Chondrocyte (in vitro differentiated cells): ENCODE measurements around the gene CAV1. TPM values are rescaled to one million over a fixed set of nuclear protein-coding genes. Genes with fewer than 3 reads are reported as not detected.

Experiments
- DNase-seq: peaks from one replicate; pipeline ENCODE4 v3.0.0; 2021; ENCODE audit warnings: mixed read lengths, low spot score
- H3K27ac Mint-ChIP-seq: one replicate; pipeline ENCODE4 v1.8.0; 2021; ENCODE audit warnings: mild to moderate bottlenecking, moderate library complexity, mixed read lengths; ENCODE audit not compliant: unreplicated experiment
- H3K27me3 Mint-ChIP-seq: 2 replicates; pipeline ENCODE4 v1.8.0; 2021; ENCODE audit warnings: low read depth, mixed read lengths
- H3K36me3 Mint-ChIP-seq: 2 replicates; pipeline ENCODE4 v1.8.0; 2021; ENCODE audit warnings: low read depth, mixed read lengths
- H3K4me1 Mint-ChIP-seq: 2 replicates; pipeline ENCODE4 v1.8.0; 2021; ENCODE audit warnings: low read depth, mild to moderate bottlenecking, mixed read lengths
- H3K4me3 Mint-ChIP-seq: one replicate; pipeline ENCODE4 v1.8.0; 2021; ENCODE audit warnings: mild to moderate bottlenecking, moderate library complexity, mixed read lengths; ENCODE audit not compliant: unreplicated experiment
- H3K9me3 Mint-ChIP-seq: 2 replicates; pipeline ENCODE4 v1.8.0; 2021; ENCODE audit warnings: low read depth, mixed read lengths
- total RNA-seq: library from RNA; stranded (reverse); gene quantifications from 3 replicates; pipeline ENCODE4 v1.2.1, GENCODE V29; 2021
- TF ChIP-seq, protein P1 (sequence below): fragments of 200-600 bp; sonication (generic); IDR thresholded peaks from 2 replicates; pipeline ENCODE4 v1.5.0; 2021; ENCODE audit warnings: antibody characterized with exemption, mild to moderate bottlenecking, moderate library complexity

Gene CAV1
- total RNA-seq, 1 donor from 2014 or later: 297 TPM

DNA sequence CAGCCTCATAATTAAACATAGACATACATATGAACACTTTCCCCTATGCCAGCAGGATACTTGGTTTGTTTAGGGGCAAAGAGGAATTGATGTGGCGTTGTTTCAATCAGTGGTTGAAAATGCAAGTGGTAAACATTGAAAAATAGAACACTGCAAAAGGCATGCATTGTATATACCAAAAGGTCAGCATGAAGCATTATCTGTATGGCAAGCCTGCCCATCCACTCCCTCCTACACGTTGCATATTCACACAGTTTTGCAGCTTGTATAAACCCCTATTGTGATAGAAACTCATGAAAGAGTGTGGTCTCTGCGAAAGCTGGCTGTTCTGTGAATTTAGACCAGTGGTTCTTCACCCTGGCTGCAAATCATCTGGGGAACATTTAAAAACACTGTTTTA, 17.1 kb downstream of the CAV1 start:
- no peak overlapping the region for H3K4me3 Mint-ChIP-seq
- H3K4me1 Mint-ChIP-seq: peaks cover 58% of the 10 kb centered on the region
- TF ChIP-seq, protein P1, sequence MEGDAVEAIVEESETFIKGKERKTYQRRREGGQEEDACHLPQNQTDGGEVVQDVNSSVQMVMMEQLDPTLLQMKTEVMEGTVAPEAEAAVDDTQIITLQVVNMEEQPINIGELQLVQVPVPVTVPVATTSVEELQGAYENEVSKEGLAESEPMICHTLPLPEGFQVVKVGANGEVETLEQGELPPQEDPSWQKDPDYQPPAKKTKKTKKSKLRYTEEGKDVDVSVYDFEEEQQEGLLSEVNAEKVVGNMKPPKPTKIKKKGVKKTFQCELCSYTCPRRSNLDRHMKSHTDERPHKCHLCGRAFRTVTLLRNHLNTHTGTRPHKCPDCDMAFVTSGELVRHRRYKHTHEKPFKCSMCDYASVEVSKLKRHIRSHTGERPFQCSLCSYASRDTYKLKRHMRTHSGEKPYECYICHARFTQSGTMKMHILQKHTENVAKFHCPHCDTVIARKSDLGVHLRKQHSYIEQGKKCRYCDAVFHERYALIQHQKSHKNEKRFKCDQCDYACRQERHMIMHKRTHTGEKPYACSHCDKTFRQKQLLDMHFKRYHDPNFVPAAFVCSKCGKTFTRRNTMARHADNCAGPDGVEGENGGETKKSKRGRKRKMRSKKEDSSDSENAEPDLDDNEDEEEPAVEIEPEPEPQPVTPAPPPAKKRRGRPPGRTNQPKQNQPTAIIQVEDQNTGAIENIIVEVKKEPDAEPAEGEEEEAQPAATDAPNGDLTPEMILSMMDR: no peak
- DNase-seq: no peak
- peak overlapping the region; percentile 62 for H3K27ac Mint-ChIP-seq
- no peaks in the 10 kb centered on the region for H3K9me3 Mint-ChIP-seq
- no peaks in the 10 kb centered on the region for H3K27me3 Mint-ChIP-seq
- peaks cover 27% of the 10 kb centered on the region for H3K36me3 Mint-ChIP-seq

DNA sequence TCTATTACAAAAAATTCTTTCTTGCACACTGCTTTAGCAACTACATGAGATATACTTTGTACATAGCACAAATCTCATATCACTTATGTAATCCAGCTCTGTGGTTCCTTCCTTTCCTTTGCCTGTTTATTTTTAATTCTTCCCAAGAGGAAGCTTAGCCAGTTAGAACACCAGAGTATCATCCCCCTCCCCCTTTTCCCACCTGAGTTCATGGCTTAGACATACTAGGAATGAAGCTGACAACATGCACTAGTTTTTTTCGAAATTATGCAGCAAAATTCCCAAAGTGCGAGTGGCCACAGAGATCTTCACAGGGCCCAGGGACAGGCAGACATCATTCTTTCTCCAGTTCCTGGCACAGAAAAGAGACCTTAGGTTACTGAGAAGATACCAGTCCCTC, 17.8 kb downstream of the CAV1 start:
- H3K9me3 Mint-ChIP-seq: no peaks in the 10 kb centered on the region
- peak overlapping the region; percentile 73 for H3K27ac Mint-ChIP-seq
- DNase-seq: no peak
- H3K4me3 Mint-ChIP-seq: no peak overlapping the region
- peaks cover 27% of the 10 kb centered on the region for H3K36me3 Mint-ChIP-seq
- TF ChIP-seq, protein P1: no peak
- H3K27me3 Mint-ChIP-seq: no peaks in the 10 kb centered on the region
- H3K4me1 Mint-ChIP-seq: peaks cover 63% of the 10 kb centered on the region

DNA sequence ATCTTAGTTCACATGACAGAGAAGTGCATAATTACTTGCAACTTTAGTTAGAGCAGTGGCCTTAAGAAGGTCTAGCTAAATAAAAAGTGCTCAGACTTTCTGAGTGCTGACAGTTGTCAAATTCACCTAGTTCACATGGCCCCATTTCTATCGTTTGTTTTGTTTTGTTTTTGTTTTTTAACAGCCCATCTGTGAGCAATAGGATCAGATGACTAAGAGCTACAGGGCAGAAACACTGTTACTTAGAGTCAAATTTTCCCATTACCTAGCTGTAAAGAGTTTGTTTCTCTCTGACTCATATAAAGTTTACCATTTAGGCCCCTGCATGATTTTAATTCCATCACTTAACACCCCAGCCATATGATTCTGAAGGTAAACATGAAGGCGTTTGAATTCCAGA, 18.8 kb downstream of the CAV1 start:
- TF ChIP-seq, protein P1: no peak
- Mint-ChIP-seq H3K4me3 (no peak overlapping the region), H3K36me3 (peaks cover 31% of the 10 kb centered on the region), H3K4me1 (peaks cover 68% of the 10 kb centered on the region), H3K27me3 (no peaks in the 10 kb centered on the region), H3K27ac (peak overlapping the region; percentile 73), H3K9me3 (no peaks in the 10 kb centered on the region)
- no peak for DNase-seq

DNA sequence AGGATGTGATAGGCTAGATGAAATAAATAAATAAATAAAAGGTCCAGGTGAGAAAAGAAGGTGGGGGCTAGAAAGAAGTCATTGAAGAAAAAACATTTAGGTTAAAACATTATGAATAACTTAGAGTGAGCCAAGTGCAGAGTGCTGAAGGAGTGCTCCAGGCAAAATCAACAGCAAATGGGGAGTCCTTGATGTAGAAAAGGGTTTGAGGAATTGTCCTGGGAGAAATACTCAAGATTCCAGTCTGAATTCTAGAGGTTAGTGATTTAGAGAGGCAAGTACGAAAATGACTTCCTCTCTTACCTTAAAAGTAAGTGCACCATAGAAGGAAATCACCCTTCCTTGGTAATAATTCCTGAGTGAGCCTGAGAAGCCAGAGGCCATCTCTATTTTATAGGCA, 19.7 kb downstream of the CAV1 start:
- H3K27me3 Mint-ChIP-seq: no peaks in the 10 kb centered on the region
- H3K36me3 Mint-ChIP-seq: peaks cover 28% of the 10 kb centered on the region
- no peak for DNase-seq
- peak overlapping the region; percentile 73 for H3K27ac Mint-ChIP-seq
- TF ChIP-seq, protein P1: no peak
- peaks cover 68% of the 10 kb centered on the region for H3K4me1 Mint-ChIP-seq
- no peaks in the 10 kb centered on the region for H3K9me3 Mint-ChIP-seq
- no peak overlapping the region for H3K4me3 Mint-ChIP-seq

DNA sequence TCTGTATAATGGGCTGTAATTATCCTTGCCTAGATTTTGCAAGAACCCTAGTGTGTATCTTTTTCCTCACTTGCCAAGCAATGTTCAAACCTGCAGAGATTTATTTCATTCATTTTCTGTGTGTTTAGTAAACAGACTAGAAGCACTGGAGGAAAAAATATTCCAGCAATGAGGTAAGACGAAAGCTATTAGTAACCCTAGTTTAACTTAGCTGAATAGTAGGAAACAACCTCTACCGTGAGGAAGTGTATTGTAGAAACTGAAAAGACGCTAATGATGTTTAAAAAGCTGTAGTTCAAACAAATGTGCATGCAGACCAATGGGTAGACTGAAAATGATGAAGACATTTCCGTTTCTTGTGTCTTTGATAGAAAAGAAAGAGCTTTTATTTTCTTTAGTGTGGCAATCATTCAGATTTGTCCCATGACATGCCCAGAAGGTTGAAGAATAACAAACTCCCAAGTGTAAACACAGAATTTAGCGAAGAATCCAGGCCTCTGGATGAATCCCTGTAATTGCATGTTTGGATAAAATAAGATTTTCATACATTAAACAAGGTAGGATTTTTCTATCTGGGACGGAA, 20.7 kb downstream of the CAV1 start:
- Mint-ChIP-seq H3K27ac (no peak overlapping the region), H3K4me1 (peaks cover 61% of the 10 kb centered on the region), H3K9me3 (no peaks in the 10 kb centered on the region), H3K36me3 (peaks cover 28% of the 10 kb centered on the region), H3K4me3 (no peak overlapping the region), H3K27me3 (no peaks in the 10 kb centered on the region)
- DNase-seq: no peak
- TF ChIP-seq, protein P1: no peak
